HEK293T (cell line): Measurements from ENCODE around the gene SCYL1.

ENCODE experiments used
- CTCF ChIA-PET: fragments of 350-600 bp; formaldehyde crosslinking; extraction: SDS; loops from one replicate; lab custom pipeline; 2021; ENCODE audit warnings: antibody characterized with exemption, inconsistent platforms; lab: Yijun Ruan, JAX
- POLR2A ChIA-PET: fragments of 350-600 bp; formaldehyde crosslinking; extraction: SDS; loops from one replicate; lab custom pipeline; 2020; ENCODE audit warnings: antibody characterized with exemption, inconsistent platforms; lab: Yijun Ruan, JAX
- DNase-seq: peaks from one replicate; pipeline ENCODE4 v3.0.0; 2012; ENCODE audit warnings: mixed read lengths; ENCODE audit errors: extremely low spot score
- ARNT ChIP-seq: fragments of 450-650 bp; IDR thresholded peaks from 2 replicates; pipeline ENCODE4 v1.6.1; 2017; ENCODE audit warnings: mild to moderate bottlenecking
- BHLHE40 ChIP-seq: fragments of 450-650 bp; IDR thresholded peaks from 2 replicates; pipeline ENCODE4 v1.6.1; 2016; ENCODE audit warnings: mild to moderate bottlenecking, moderate library complexity, borderline replicate concordance
- CTBP1 ChIP-seq: fragments of 450-650 bp; IDR thresholded peaks from 2 replicates; pipeline ENCODE4 v1.6.1; 2016; ENCODE audit warnings: borderline replicate concordance
- ELF4 ChIP-seq: fragments of 450-650 bp; IDR thresholded peaks from 2 replicates; pipeline ENCODE4 v1.6.1; 2017; ENCODE audit warnings: antibody characterized with exemption
- FOXA1 ChIP-seq: fragments of 450-650 bp; IDR thresholded peaks from 2 replicates; pipeline ENCODE4 v1.6.1; 2016; ENCODE audit warnings: mild to moderate bottlenecking
- FOXK2 ChIP-seq: fragments of 450-650 bp; IDR thresholded peaks from 2 replicates; pipeline ENCODE4 v1.6.1; 2016; ENCODE audit warnings: mild to moderate bottlenecking
- FOXM1 ChIP-seq: fragments of 450-650 bp; IDR thresholded peaks from 2 replicates; pipeline ENCODE4 v1.6.1; 2017; ENCODE audit warnings: mild to moderate bottlenecking, borderline replicate concordance
- HDGF ChIP-seq: fragments of 450-650 bp; IDR thresholded peaks from 2 replicates; pipeline ENCODE4 v1.6.1; 2017; ENCODE audit warnings: antibody characterized with exemption, borderline replicate concordance
- L3MBTL2 ChIP-seq: fragments of 450-650 bp; conservative IDR thresholded peaks from 2 replicates; pipeline ENCODE4 v1.6.1; 2016; ENCODE audit warnings: mild to moderate bottlenecking
- LEF1 ChIP-seq: fragments of 450-650 bp; IDR thresholded peaks from 2 replicates; pipeline ENCODE4 v1.6.1; 2017; ENCODE audit warnings: mild to moderate bottlenecking, borderline replicate concordance
- NFRKB ChIP-seq: fragments of 450-650 bp; IDR thresholded peaks from 2 replicates; pipeline ENCODE4 v1.6.1; 2016; ENCODE audit warnings: mild to moderate bottlenecking, moderate library complexity
- SP1 ChIP-seq: fragments of 450-650 bp; IDR thresholded peaks from 2 replicates; pipeline ENCODE4 v1.6.1; 2017
- SUZ12 ChIP-seq: fragments of 450-650 bp; IDR thresholded peaks from 2 replicates; pipeline ENCODE4 v1.6.1; 2016; ENCODE audit warnings: mild to moderate bottlenecking
- TARDBP ChIP-seq: fragments of 450-650 bp; IDR thresholded peaks from 2 replicates; pipeline ENCODE4 v1.6.1; 2016
- ZNF384 ChIP-seq: fragments of 450-650 bp; IDR thresholded peaks from 2 replicates; pipeline ENCODE4 v1.6.1; 2016
- TF ChIP-seq, protein P1 (sequence below): fragments of 450-650 bp; IDR thresholded peaks from 2 replicates; pipeline ENCODE4 v1.6.1; 2016

SCYL1 gene

DNA sequence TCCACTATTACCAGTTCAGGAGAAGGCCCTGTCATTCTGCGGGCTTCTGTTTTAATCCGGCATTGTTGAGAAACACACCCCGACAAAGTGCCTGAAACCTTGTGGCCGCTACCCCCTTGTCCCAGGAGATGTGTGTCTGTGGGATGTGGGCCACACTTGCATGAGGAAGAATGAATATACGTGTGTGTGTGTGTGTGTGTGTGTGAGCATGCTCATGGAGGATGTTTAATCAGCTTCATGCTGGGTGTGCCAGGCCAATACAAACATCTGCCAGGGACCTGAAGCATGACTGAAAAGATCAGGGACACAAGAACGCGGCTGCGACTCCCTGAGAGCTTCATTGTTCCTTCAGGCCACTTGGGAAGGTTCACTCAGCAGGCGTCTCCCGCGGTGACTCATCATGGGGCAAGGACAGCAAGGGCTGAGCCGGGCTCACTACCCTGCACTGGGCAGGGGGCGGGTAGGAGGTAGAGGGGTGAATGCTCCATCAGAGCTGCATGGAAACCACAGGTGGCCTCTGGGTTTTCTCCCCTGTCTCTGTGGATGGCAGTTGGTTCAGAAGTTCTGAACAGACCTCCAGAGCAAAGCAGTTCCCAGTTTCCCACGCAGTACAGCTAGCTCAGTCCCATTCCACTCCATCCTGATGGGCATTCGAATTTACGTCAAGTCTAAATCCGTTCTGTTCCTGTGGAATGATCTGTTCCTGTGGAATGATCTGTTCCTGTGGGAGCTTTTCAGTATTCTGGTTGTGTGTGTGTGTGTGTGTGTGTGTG, 33.1 kb upstream of the SCYL1 start:
- DNase-seq, result no peak
- ChIA-PET CTCF (interaction anchor here (0.5 to 2.1 kb wide), 5 partner anchors 13 to 396 kb away, joined by 3 to 8 read pairs (median 5); partner anchors contain the start of gene FIBP), POLR2A (interaction anchor here (1.2 to 29.4 kb wide), 7 partner anchors 11 to 158 kb away, joined by 3 to 1783 read pairs (median 5); partner anchors contain the start of genes DPF2, MALAT1 and NEAT1)
- TF ChIP-seq ZNF384 (no peak), BHLHE40 (no peak), FOXA1 (no peak), FOXM1 (no peak), ELF4 (no peak), NFRKB (no peak), ARNT (no peak), HDGF (no peak), CTBP1 (no peak), SUZ12 (no peak), L3MBTL2 (no peak)

DNA sequence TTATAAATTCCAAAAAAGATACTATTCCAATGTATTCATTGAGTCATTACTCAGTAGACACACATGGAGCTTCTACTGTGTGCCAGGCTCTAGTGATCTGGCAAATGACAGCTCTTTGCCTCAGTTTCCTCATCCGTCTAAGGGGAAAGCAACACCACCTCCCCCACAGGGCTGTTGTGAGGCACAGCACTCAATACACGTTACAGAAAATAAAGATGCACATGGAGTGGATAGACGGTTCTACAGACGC, 32.6 kb upstream of the SCYL1 start:
- DNase-seq, result no peak
- CTCF ChIA-PET, result interaction anchor here (0.5 to 2.1 kb wide), 3 partner anchors 21 to 396 kb away, joined by 3 to 8 read pairs (median 7); partner anchors contain the start of gene FIBP
- POLR2A ChIA-PET, result interaction anchor here (1.2 to 29.4 kb wide), 6 partner anchors 11 to 159 kb away, joined by 3 to 1783 read pairs (median 300); partner anchors contain the start of genes DPF2, MALAT1 and NEAT1
- TF ChIP-seq HDGF, result no peak
- no peak for TF ChIP-seq NFRKB
- no peak for TF ChIP-seq ZNF384
- no peak for TF ChIP-seq TARDBP
- no peak for TF ChIP-seq SP1
- no peak for TF ChIP-seq BHLHE40
- TF ChIP-seq FOXK2, result no peak
- TF ChIP-seq SUZ12, result no peak
- no peak for TF ChIP-seq ARNT
- TF ChIP-seq CTBP1, result no peak
- TF ChIP-seq FOXA1, result no peak
- no peak for TF ChIP-seq L3MBTL2
- TF ChIP-seq FOXM1, result no peak

DNA sequence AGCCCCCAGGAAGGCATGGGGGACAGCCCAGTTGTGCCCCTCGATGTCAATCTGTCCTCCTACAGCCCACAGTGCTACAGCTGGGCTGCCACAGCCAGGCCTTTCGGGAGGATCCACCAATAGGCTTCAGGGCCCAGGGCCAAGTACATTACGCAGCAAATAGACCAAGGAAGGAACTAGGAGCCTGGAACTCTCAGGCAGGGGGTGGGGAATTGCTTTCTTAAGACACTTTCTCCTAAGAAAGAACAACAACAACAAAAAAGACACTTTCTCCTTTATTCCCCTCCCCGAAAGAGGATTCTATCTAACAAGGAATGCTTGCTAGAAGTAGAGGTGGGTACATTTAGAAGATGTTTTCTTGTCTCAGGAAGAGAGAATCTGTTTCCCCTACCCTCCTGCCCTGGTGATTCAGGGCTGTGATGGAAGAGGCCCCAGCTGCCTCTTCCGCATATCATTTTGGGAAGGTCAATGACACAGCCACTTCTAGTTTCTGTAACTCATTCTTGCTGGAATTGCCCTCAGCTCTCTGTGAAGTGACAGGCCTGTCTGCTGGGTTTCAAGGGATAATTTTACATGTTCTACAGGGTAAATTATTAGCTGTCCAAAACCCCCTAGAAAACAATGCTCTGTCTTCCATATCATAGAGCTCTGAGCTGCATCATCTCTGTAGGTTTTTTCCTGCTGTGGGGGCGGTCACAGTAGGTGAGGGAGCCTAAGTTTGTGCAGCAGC, 32.1 kb upstream of the SCYL1 start:
- POLR2A ChIA-PET, result interaction anchor here (1.2 to 29.4 kb wide), 4 partner anchors 10 to 159 kb away, joined by 3 to 1783 read pairs (median 1015); partner anchors contain the start of genes DPF2, MALAT1 and NEAT1
- CTCF ChIA-PET, result interaction anchor here (0.6 to 2.1 kb wide), 5 partner anchors 13 to 679 kb away, joined by 3 to 8 read pairs (median 7); no protein-coding TSS in a partner anchor
- no peak for TF ChIP-seq HDGF
- no peak for TF ChIP-seq ZNF384
- no peak for TF ChIP-seq BHLHE40
- TF ChIP-seq FOXA1, result no peak
- no peak for DNase-seq

DNA sequence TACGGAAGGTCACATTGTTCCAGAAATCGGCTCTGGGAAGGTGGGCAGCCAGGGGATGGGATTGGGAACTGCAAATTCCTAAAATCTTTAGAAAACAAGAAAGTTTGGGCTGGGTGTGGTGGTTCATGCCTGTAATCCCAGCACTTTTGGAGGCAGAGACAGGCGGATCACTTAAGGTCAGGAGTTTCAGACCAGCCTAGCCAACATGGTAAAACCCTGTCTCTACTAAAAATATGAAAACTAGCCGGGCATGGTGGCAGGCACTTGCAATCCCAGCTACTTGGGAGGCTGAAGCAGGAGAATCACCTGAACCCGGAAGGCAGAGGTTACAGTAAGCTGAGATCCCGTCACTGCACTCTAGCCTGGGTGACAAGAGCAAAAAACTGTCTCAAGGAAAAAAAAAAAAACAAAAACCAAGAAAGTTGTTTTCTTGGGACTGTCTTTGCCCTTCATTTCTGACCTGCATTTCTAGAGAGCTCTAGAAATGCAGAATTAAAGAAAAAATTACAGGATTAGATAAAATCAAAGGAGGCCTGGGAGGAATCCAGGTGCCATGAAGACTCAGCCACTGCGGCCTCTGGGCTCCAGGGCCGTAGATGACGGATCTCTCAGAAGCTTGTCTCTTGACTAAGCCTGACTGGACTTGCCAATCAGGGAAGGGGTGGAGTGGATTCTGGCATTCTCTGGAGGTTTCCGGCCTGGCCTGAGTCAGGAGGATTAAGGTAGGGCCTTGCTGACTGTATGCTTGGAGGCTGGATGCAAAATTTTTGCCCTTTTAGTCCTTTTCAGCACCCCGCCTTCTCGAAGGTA, 31.3 kb upstream of the SCYL1 start:
- DNase-seq, result no peak
- ChIA-PET POLR2A (interaction anchor here (12.7 to 29.4 kb wide), 3 partner anchors 10 to 71 kb away, joined by 594 to 1783 read pairs (median 1436); partner anchors contain the start of genes MALAT1 and NEAT1), CTCF (interaction anchor here (0.6 to 1.2 kb wide), 5 partner anchors 14 to 680 kb away, joined by 3 to 7 read pairs (median 3); no protein-coding TSS in a partner anchor)
- TF ChIP-seq BHLHE40 (no peak), ELF4 (no peak), SUZ12 (no peak), FOXK2 (no peak), TARDBP (no peak), ARNT (no peak), NFRKB (no peak), CTBP1 (no peak), LEF1 (no peak), HDGF (no peak), FOXA1 (no peak), FOXM1 (no peak), L3MBTL2 (no peak), SP1 (no peak), ZNF384 (no peak)
- TF ChIP-seq, protein P1, sequence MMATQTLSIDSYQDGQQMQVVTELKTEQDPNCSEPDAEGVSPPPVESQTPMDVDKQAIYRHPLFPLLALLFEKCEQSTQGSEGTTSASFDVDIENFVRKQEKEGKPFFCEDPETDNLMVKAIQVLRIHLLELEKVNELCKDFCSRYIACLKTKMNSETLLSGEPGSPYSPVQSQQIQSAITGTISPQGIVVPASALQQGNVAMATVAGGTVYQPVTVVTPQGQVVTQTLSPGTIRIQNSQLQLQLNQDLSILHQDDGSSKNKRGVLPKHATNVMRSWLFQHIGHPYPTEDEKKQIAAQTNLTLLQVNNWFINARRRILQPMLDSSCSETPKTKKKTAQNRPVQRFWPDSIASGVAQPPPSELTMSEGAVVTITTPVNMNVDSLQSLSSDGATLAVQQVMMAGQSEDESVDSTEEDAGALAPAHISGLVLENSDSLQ, result no peak

DNA sequence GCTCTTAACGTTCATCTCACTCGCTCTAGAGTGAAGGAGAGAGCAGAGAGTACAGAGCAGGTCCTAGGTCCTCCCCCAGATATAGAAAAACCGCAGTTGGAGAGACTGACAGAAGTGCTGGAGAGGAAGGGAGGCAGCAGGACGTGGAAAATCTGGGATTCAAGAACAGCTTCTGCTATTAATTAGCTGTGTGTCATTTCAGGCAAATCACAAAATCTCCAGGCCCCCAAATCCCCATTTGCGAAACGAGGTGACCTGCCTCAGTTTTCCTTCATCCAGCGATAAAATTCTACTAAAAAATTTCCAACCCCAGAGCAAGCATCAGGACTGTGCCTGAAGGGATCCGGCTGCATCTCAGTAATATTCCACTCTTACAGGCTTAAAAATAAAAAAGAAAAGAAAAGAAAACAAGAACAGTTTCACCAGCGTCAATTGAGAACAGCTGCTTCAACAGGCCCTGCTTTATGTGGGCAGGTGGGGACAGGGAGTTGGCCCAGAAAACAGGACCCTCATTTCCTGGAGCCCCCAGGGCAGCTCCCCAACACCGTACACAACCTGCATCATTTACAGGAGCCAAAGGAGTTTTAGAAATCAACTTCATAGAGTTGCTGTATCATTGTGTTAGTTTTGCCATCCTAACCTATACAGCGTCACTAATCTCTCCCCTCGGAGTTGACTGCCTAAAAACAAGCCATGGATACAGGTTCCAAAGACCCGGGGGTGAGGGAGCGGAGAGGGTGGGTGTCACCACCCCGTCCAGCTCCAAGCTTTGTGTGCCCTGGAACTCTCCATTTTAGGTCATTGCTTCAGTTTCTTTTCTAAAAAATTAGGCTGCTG, 28.4 kb upstream of the SCYL1 start:
- no peak for DNase-seq
- POLR2A ChIA-PET, result interaction anchor here (0.8 to 29.4 kb wide), 16 partner anchors 8 to 235 kb away, joined by 3 to 1783 read pairs (median 16); partner anchors contain the start of genes DPF2, FRMD8, NEAT1 and POLA2
- TF ChIP-seq HDGF (no peak), LEF1 (no peak), SUZ12 (no peak), CTBP1 (no peak), TARDBP (no peak), ELF4 (no peak), FOXA1 (no peak), ZNF384 (no peak), FOXK2 (no peak), L3MBTL2 (no peak)
- TF ChIP-seq, protein P1, result no peak
- CTCF ChIA-PET, result interaction anchor here (0.8 to 2.5 kb wide), 6 partner anchors 8 to 80 kb away, joined by 3 to 12 read pairs (median 5); no protein-coding TSS in a partner anchor
